Activated naive CD4-positive, alpha-beta T cell treated with anti-CD3 and anti-CD28 coated beads, Interleukin-2, amount 50 U/mL, for 24 hours (primary cell): Measurements from ENCODE around the gene NLN.
"Not testable (repeated sequence)": the region's sequence is repeated elsewhere in the genome, so short reads cannot be mapped to it uniquely, and the experiment has no call there.

Experiments
- H3K27ac Mint-ChIP-seq: one replicate; pipeline ENCODE4 v1.8.0; 2021; ENCODE audit warnings: mild to moderate bottlenecking, mixed read lengths
- H3K27me3 Mint-ChIP-seq: one replicate; pipeline ENCODE4 v1.8.0; 2021; ENCODE audit warnings: mixed read lengths
- H3K36me3 Mint-ChIP-seq: one replicate; pipeline ENCODE4 v1.8.0; 2021; ENCODE audit warnings: mixed read lengths
- H3K4me1 Mint-ChIP-seq: one replicate; pipeline ENCODE4 v1.8.0; 2021; ENCODE audit warnings: mixed read lengths
- H3K4me3 Mint-ChIP-seq: one replicate; pipeline ENCODE4 v1.8.0; 2021; ENCODE audit warnings: mild to moderate bottlenecking, mixed read lengths
- H3K9me3 Mint-ChIP-seq: one replicate; pipeline ENCODE4 v1.8.0; 2021; ENCODE audit warnings: mixed read lengths

NLN gene

GRCh38 chr5:65807494-65807893, 85.5 kb downstream of the NLN start:
- not testable (repeated sequence) for H3K4me3 Mint-ChIP-seq, H3K27me3 Mint-ChIP-seq, H3K27ac Mint-ChIP-seq, H3K9me3 Mint-ChIP-seq
- H3K4me1 Mint-ChIP-seq: peaks cover 34% of the 10 kb centered on the region
- peaks cover 20% of the 10 kb centered on the region for H3K36me3 Mint-ChIP-seq

- peaks cover 20% of the 10 kb centered on the region for H3K36me3 Mint-ChIP-seq
- H3K4me1 Mint-ChIP-seq: peaks cover 42% of the 10 kb centered on the region
Observed at GRCh38 chr5:65808251-65808741, 86.3 kb downstream of the NLN start.

GRCh38 chr5:65808818-65809217, 86.8 kb downstream of the NLN start:
- Mint-ChIP-seq H3K4me1 (peaks cover 42% of the 10 kb centered on the region), H3K9me3 (no peaks in the 10 kb centered on the region), H3K27ac (no peak overlapping the region), H3K36me3 (peaks cover 20% of the 10 kb centered on the region), H3K4me3 (no peak overlapping the region), H3K27me3 (no peaks in the 10 kb centered on the region)

More at GRCh38 chr5:65808251-65808741, 86.3 kb downstream of the NLN start:
- Mint-ChIP-seq H3K27ac (no peak overlapping the region), H3K27me3 (no peaks in the 10 kb centered on the region), H3K9me3 (no peaks in the 10 kb centered on the region), H3K4me3 (no peak overlapping the region)

GRCh38 chr5:65809817-65810531, 88.0 kb downstream of the NLN start:
- Mint-ChIP-seq H3K27ac (no peak overlapping the region), H3K4me1 (peaks cover 36% of the 10 kb centered on the region), H3K9me3 (no peaks in the 10 kb centered on the region), H3K27me3 (no peaks in the 10 kb centered on the region), H3K4me3 (no peak overlapping the region), H3K36me3 (peaks cover 25% of the 10 kb centered on the region)

GRCh38 chr5:65811004-65811403, 89.0 kb downstream of the NLN start:
- peaks cover 26% of the 10 kb centered on the region for H3K4me1 Mint-ChIP-seq
- H3K27me3 Mint-ChIP-seq: no peaks in the 10 kb centered on the region

GRCh38 chr5:65811885-65812284, 89.9 kb downstream of the NLN start:
- Mint-ChIP-seq H3K4me3 (no peak overlapping the region), H3K4me1 (peaks cover 24% of the 10 kb centered on the region), H3K9me3 (no peaks in the 10 kb centered on the region), H3K27ac (no peak overlapping the region), H3K27me3 (no peaks in the 10 kb centered on the region), H3K36me3 (peaks cover 24% of the 10 kb centered on the region)

More at GRCh38 chr5:65811004-65811403, 89.0 kb downstream of the NLN start:
- H3K36me3 Mint-ChIP-seq: peaks cover 27% of the 10 kb centered on the region
- no peak overlapping the region for H3K27ac Mint-ChIP-seq
- no peak overlapping the region for H3K4me3 Mint-ChIP-seq
- H3K9me3 Mint-ChIP-seq: no peaks in the 10 kb centered on the region

- Mint-ChIP-seq H3K4me1 (peaks cover 24% of the 10 kb centered on the region), H3K4me3 (no peak overlapping the region), H3K9me3 (no peaks in the 10 kb centered on the region), H3K36me3 (peaks cover 24% of the 10 kb centered on the region), H3K27ac (no peak overlapping the region), H3K27me3 (no peaks in the 10 kb centered on the region)
Observed at GRCh38 chr5:65812648-65813047, 90.6 kb downstream of the NLN start.

- no peaks in the 10 kb centered on the region for H3K27me3 Mint-ChIP-seq
- H3K27ac Mint-ChIP-seq: no peak overlapping the region
- H3K4me3 Mint-ChIP-seq: no peak overlapping the region
- H3K36me3 Mint-ChIP-seq: peaks cover 24% of the 10 kb centered on the region
- H3K4me1 Mint-ChIP-seq: peaks cover 24% of the 10 kb centered on the region
- no peaks in the 10 kb centered on the region for H3K9me3 Mint-ChIP-seq
Observed at GRCh38 chr5:65813174-65813573, 91.2 kb downstream of the NLN start.

- Mint-ChIP-seq H3K27me3 (no peaks in the 10 kb centered on the region), H3K4me1 (peaks cover 38% of the 10 kb centered on the region), H3K9me3 (no peaks in the 10 kb centered on the region), H3K36me3 (peaks cover 18% of the 10 kb centered on the region), H3K4me3 (no peak overlapping the region), H3K27ac (no peak overlapping the region)
Observed at GRCh38 chr5:65815161-65815560, 93.2 kb downstream of the NLN start.

GRCh38 chr5:65816729-65817128, 94.7 kb downstream of the NLN start:
- Mint-ChIP-seq H3K4me3 (no peak overlapping the region), H3K27ac (no peak overlapping the region), H3K27me3 (no peaks in the 10 kb centered on the region), H3K36me3 (peaks cover 14% of the 10 kb centered on the region), H3K4me1 (peaks cover 38% of the 10 kb centered on the region), H3K9me3 (no peaks in the 10 kb centered on the region)

GRCh38 chr5:65817931-65818330, 95.9 kb downstream of the NLN start:
- no peak overlapping the region for H3K4me3 Mint-ChIP-seq
- H3K36me3 Mint-ChIP-seq: peaks cover 17% of the 10 kb centered on the region
- no peak overlapping the region for H3K27ac Mint-ChIP-seq
- no peaks in the 10 kb centered on the region for H3K9me3 Mint-ChIP-seq
- H3K4me1 Mint-ChIP-seq: peaks cover 27% of the 10 kb centered on the region
- no peaks in the 10 kb centered on the region for H3K27me3 Mint-ChIP-seq

GRCh38 chr5:65818592-65818991, 96.6 kb downstream of the NLN start:
- no peaks in the 10 kb centered on the region for H3K9me3 Mint-ChIP-seq
- peaks cover 20% of the 10 kb centered on the region for H3K4me1 Mint-ChIP-seq
- no peak overlapping the region for H3K27ac Mint-ChIP-seq
- H3K4me3 Mint-ChIP-seq: no peak overlapping the region
- no peaks in the 10 kb centered on the region for H3K27me3 Mint-ChIP-seq
- peaks cover 17% of the 10 kb centered on the region for H3K36me3 Mint-ChIP-seq

GRCh38 chr5:65819215-65819904, 97.4 kb downstream of the NLN start:
- Mint-ChIP-seq H3K36me3 (peaks cover 12% of the 10 kb centered on the region), H3K4me3 (peak overlapping the region; percentile 33), H3K27ac (peak overlapping the region; percentile 72), H3K4me1 (peaks cover 16% of the 10 kb centered on the region), H3K9me3 (no peaks in the 10 kb centered on the region), H3K27me3 (no peaks in the 10 kb centered on the region)

GRCh38 chr5:65819905-65820240, 97.9 kb downstream of the NLN start:
- Mint-ChIP-seq H3K4me3 (peak overlapping the region; percentile 33), H3K27ac (peak overlapping the region; percentile 72), H3K27me3 (no peaks in the 10 kb centered on the region), H3K9me3 (no peaks in the 10 kb centered on the region), H3K4me1 (peaks cover 14% of the 10 kb centered on the region), H3K36me3 (peaks cover 11% of the 10 kb centered on the region)

- H3K36me3 Mint-ChIP-seq: peaks cover 11% of the 10 kb centered on the region
- no peaks in the 10 kb centered on the region for H3K9me3 Mint-ChIP-seq
- H3K4me3 Mint-ChIP-seq: no peak overlapping the region
- no peak overlapping the region for H3K27ac Mint-ChIP-seq
- H3K4me1 Mint-ChIP-seq: peaks cover 17% of the 10 kb centered on the region
- H3K27me3 Mint-ChIP-seq: no peaks in the 10 kb centered on the region
Observed at GRCh38 chr5:65820373-65820772, 98.4 kb downstream of the NLN start.

- H3K27ac Mint-ChIP-seq: no peak overlapping the region
- H3K27me3 Mint-ChIP-seq: no peaks in the 10 kb centered on the region
Observed at GRCh38 chr5:65821966-65822365, 100.0 kb downstream of the NLN start.

More at GRCh38 chr5:65821966-65822365, 100.0 kb downstream of the NLN start:
- Mint-ChIP-seq H3K9me3 (no peaks in the 10 kb centered on the region), H3K4me3 (no peak overlapping the region), H3K36me3 (peaks cover 5% of the 10 kb centered on the region), H3K4me1 (peaks cover 24% of the 10 kb centered on the region)
